NCI-H1105 treated with DMSO at 0.1 percent for 48 hours (cell line): ENCODE measurements around the gene PYGO2.

Experiments used
- DNase-seq: peaks from one replicate; lab custom pipeline; 2025; lab: John Stamatoyannopoulos, UW

PYGO2 gene

GRCh38 chr1:154961207-154962155 is at the start of gene PYGO2:
Gene PYGO2, minus strand, starts transcription at chr1:154961782. Its CDS starts 206 bp downstream, at chr1:154961576.
- peak; percentile 67 for DNase-seq

DNA sequence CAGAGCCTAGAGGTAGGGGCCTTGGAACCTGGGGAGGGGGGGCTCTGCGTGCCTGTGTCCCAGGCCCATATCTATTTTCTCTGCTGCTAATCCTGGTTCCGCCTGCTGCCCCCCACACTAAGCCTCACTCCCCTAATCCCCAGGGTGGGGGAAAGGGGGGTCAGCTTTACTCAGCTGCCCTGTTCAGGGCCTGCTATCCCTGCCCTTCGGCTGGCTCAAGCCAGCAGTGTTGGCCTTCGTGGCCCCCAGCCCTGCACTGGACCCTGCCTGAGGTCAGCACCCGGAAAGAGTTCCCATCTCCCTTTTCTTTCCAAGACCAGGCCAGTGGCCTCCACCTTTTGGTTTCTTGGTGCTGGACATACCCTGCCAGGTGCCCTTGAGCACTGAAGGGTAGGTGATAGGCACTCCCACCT is 49.4 kb upstream of the PYGO2 start:
- DNase-seq = no peak

DNA sequence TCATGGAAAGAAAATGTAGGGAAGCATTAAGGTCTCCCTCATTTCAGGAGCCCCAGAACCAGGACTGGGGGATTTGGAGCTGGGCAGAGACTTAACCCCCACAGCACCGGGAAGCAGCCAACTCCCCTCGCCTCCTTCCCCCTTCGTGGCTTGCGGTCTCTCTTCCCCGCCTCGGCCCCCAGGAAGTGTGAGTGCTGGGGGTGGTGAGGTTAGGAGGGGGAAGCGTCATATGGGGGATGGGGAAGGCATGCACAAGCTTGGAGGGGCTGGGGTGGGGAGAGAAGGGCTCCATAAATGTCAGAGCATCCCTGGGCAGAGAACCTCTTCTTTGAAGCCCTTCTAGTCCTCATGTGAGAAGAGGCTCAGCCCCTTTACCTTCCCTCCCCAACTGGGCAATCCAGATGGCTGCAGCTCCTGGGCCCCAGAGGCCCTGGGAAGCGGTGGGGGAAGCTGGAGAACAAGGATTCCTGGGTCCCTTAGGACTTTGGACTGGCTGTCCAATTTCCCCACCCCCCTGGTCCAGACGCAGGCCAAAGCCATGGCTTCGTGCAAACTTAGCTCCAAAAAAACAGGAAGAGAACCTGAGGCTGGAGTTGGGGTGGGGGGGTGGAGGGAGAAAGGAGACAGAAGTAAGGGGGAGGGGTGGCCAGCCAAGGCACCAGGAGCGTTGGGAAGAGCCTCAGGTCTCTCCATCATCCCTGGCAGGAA is 48.8 kb upstream of the PYGO2 start:
- DNase-seq = no peak

DNA sequence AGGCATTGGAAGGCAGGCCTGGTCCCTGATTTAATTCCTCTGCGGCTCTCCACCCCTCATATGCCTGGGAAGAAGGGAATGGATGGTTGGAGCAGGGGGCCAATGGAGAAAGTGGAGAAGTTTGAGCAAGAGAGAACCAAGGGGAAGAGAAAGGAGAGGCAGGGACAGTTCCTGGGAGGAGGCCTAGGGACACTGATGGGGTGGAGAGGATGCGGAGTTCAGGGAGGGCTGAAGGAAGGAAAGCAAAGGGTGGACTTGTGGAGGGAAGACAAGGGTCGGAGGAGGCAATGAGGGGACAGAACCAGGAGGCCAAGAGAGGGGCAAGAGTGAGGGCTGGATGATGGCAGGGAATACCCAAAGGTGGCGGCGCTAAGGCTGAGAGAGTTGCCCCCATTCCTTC is 48.2 kb upstream of the PYGO2 start:
- DNase-seq = no peak

DNA sequence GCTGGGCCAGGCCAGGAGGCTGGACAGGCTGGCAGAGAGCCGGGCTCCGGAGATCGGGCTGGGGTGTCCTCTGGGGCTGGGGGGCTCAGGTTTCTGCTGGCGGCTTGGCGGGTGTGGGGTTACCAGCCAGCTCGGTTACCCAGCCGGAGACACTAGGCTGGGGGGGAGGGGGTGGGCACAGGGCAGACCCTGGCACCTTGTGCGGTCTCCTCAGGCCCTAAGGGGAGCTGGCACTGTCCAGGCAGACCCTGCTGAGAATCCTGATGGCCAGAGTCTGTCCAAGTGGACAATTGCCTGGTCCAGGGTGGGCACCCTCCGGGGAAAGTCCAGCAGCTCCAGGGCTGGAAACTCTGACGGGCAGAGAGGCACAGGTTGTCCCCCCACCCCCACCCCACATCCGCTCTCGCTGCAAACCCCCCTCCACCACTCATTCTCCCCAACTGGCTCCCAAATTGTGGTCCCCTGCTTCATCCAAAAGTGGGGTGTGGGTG is 47.7 kb upstream of the PYGO2 start:
- DNase-seq = no peak

DNA sequence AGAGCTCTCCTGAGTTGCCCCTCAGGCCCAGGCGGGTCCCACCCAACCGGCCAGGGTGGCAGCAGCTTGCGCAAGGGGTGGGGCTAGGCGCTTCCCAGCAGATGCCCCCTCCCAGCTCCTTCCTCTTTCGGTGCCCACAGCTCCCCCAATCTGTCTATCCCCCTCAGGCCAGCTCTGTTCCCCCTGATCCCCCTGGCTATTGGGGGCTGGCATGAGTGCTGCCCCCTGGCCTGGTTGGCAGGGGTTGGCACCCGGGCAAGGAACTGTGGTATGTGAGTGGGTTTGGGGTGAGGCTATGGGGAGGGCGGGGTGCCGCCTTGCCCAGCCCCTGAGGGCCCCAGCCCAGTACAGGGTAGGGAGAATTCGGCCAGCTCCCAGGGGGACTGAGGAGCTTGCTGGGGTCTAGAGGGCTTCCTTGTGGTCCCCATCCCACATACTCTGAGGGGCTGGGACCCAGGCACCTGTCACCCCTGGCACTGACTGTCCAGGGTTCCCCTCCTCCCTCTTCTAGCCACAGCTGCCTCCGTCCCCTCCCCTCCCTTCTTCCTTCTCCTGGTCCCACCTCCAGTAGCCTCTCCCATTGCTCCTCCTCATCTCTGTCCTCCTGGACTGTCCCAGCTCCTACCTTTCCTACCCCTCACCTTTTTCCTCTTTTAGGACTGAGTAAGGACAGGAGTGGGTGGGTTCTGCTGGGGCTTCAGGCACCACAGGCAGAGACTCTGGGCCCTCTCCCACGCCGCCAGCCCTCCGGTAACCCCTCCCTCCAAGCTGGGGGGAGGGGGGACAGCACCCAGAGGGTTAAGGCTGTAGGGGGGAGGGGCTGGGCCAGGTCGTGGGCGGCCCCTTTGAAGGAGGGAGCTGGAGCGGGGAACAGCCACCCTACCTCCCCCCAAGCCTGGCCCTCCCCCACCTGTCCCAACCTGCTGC is 46.7 kb upstream of the PYGO2 start:
- no peak for DNase-seq

GRCh38 chr1:155007251-155007828 is 45.8 kb upstream of the PYGO2 start:
- DNase-seq = no peak

DNA sequence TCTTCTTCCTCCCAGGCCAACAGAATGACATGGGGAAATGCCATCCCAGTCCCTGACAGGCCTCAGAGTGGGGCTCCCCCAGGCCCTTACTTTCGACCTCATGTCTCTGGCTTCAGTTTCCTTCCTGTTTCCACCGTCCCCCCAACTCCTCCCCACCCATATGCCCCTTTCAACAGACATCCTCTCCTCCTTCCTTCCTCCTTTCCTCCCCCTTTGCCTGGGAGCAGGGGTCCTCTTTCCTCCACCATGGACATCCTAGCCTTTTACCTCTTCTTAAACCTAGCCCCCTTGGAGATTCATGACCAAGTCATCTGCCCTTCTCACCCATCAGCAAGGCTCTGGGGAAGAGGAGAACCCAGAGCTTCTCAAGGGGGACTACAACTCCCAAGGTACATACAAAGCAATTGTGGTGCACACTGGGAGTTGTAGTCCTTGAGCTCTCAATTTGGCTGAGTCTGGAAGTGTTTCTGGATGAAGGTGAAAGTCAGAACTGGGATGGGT is 45.1 kb upstream of the PYGO2 start:
- DNase-seq = peak; percentile 2

DNA sequence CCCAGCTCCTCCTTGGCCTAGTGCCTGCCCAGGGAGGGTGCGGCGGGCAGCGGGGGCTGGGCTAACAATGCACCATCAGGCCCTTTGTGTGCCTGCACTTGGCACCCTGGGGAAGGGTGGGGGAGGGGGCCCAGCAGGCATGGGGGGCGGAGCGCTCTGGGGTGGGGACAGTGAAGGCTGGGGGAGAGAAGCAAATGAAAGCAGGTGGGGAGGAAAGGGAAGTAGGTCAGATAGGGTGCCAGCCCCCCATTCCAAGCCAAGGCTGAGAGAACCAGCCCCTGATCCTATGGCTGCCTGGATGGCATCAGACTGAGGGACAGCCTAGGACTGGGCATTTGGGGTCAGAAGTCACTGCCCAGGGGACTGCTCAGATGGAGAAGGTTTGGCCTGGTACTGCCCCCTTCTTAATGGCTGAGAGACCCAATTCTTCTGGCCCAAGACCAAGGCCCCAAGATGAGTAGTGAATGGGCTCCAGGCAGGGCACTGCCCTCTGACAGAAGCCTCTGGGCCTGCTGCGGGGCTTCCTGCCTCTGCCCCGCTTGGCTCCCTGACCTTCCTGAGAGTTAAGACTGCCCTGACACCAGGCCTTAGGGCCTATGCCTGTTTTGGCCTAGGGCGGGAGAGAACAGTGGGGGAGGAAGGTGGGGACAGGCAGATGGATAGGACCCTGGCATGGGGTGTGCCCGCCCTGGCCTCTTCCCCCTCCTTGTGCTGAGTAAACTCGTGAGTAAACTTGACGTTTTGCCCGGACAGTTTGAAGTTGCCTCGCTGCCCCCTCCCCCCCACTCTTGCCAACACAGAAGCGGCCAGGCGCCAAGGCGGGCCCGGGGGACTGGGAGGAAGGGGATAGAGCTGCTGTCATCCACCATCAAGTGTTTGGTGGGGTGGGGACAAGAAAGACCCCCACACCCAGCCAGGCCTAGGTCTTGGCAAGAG is 43.8 kb upstream of the PYGO2 start:
- no peak for DNase-seq

DNA sequence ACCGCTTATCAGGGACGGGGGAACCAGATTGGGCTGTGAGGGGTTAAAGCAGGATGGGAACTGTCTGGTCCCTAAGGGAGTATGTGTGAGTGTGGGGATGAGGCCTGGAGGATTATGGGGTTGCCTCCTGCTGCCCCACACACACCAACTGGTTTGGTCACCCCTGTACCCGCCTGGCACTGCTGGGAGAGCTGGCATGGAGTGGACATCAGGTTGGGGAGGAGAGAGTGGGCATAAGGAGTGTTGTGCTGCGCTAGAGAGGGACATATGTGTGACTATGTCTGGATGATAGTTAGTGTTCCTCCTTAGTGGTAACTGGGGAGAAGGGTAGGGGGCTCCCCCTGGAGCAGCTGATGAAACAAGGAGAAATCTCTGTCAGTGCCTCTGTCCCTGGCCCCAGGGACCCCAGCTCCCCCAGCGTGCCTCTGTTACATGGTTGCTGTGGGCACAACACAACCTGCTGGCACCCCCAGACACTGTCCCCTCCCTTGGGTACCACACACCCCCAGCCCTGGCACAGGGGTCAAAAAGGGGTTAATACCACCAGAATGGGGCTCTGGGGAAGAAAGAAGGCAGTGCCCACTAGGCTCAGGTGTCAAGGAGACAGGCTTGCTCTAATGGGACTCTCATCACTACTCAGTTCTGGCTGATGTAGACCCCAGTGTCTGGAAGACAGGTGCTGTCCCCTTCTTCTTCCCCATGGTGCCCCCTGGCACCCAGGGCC is 42.9 kb upstream of the PYGO2 start:
- DNase-seq = no peak

DNA sequence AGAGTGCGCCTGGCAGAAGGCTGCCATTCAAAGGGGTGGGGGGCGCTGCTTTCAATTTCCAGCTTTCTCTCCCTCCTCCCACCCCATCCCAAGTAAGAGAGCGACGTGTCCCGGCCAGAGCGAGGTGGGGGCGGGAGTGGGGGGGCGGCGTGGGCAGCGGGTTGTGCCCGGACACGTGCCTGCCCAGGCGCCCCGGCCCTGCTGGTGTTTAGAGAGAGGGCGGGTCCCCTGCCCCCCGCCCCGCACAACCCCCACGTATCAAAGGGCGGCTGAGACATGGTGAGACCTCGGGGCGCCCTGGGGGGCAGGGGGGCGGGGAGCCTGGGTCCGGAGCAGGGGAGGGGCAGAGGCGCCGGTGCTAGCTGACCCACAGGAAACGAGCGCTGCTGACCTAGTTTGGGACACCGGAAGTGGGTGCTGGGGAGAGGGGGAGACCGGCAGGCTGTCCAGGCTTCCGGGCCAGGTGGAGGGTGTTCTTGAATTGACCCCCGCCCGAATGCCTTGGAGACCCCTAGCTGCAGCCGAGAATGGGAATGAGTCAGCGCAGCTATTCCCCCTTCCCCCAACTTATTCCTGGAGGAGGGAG is 42.3 kb upstream of the PYGO2 start:
- DNase-seq = no peak

DNA sequence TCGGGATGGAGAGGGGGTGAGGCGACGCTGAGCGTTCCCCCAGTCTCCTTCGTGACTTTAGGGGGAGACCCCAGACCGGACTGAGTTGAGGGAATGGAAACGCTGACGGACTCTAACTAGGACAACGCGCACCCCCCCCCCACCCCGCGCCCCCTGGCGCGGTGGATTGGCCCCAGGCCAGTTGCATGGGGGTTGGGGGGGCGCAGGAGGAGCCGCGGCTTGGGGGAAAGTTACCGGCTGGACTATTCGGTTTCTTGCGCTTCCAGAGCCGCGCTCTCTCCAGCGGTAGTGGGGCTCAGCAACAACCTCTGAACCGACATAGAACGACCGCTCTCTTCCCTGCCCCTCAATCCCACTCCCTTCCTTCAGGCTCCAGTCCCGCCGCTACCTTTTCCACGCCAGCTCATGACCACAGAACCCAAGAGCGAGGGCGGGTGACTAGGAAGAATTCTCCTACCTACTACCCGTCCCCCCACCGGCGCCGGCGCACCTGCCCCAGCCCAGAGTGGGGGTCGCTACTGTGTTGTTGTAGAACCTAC is 41.7 kb upstream of the PYGO2 start:
- DNase-seq = peak; percentile 32

DNA sequence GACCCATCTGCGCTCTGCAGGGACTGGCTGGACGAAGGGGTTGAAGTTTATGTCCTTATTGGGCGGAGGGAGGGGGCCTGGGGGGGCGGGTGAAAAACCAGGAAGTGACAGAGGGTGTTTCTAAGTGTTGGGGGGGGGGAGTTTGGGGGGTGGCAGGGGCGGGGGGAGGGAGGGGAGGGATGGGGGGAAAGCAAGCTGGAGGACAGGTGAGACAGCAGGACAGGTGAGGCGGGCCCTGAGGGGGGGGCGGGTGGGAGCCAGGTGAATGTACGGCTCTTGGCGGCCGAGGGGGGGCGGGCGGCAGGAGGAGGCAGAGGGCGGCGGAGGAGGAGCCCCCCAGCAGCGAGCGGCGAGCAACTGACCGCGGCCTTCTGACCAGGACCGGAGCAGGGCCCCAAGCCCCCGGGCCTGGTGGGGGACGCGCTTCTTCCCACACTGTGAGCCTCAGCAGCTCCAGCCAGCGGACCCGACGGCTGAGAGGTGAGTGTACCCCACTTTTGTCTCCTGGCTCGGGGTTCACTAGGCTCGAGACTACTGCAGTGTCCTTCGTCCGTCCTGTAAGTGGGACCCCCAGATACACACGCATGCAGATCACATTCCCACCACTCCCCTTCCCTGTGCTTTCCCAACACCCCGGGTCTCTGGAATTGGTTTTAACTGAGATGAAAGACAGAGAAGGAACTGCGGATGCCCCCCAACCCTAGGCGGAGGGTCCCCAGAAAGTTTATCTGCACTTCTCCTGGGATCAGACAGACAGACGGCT is 41.1 kb upstream of the PYGO2 start, which contains the start of gene ZBTB7B:
ZBTB7B (plus strand) TSS at position 339 of the 763 bp plus-strand sequence. CDS start 11,859 bp downstream, outside the sequence.
- DNase-seq = no peak

- peak; percentile 98 for DNase-seq
These were observed 40.3 kb upstream of the PYGO2 start for GRCh38 chr1:155001675-155002463.

- DNase-seq = no peak
These were observed 39.8 kb upstream of the PYGO2 start for GRCh38 chr1:155001425-155001674.

DNA sequence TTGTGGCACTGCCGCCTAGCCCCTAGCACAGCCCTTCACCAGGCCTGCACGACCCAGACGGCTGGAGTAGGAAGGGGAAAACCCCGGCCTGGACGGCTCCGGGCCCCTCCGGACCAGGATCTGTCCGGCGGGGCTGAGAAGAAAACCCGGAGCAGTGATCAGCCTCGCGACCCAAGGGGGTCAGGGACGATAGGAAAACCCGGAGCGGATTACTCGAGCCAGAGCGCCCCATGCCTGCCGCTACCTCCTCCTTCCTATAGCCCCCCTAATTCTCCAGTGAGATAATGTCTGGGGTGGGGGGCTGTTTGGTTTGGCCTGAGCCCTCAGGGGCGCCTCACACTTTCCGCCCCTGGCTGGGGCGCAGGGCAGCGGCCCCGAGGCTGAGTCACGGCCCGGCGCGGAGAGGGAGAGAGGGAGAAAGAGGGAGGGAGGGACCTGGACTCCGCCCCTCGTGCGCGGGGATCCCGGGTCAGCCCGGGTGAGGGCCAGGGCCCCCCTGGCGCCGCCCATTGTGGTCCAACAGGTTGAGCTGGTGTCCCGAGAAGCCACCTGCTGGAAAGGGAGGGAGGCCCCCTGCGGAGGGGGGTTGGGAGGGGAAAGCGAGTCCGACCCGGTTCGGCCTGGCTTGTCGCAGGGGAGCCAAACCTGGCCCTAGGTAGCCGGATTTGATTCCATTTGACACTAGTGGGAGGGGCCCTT is 39.3 kb upstream of the PYGO2 start:
- peak; percentile 88 for DNase-seq

- DNase-seq = no peak
These were observed 38.8 kb upstream of the PYGO2 start for GRCh38 chr1:155000411-155000725.
